Measurements from ENCODE around the gene MGST3.

Gene MGST3

DNA sequence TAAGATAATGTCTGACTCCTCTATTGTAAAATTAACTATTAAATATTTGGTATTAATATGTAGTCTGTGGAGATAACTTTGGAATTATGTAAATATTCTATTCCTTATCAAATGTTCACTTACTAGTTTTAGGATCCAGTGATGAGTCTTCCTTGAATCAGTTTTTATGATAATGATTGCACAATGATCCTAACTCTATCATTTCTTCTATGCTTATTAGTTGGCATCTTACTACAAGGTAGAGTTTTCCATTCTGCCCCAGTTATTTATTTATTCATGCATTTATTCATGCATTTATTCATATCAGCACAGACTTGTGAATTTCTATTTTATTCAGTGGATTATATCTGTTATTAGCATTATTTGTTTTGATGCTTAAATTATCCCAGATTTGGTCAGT, 7.4 kb upstream of the MGST3 start:
- no peaks in the 10 kb centered on the region for H3K9me3 ChIP-seq (ENCODE audit: low read depth, low read length)
- DNase-seq (ENCODE audit: low read depth, low spot score) = no peak
- no peak overlapping the region for H3K4me3 ChIP-seq
- no peak overlapping the region for H3K9ac ChIP-seq (ENCODE audit: insufficient read length)
- no peaks in the 10 kb centered on the region for H3K36me3 ChIP-seq (ENCODE audit: insufficient read depth, low read length)
- no peak overlapping the region for H3K27ac ChIP-seq
- TF ChIP-seq FOXP2 (optimal IDR thresholded peaks at IDR 0.05; ENCODE audit: control extremely low read depth, extremely low read length, insufficient read depth) = no peak
- no peak for TF ChIP-seq EZH2 (IDR thresholded peaks at IDR 0.05)
- TF ChIP-seq POLR2AphosphoS5 (IDR thresholded peaks at IDR 0.05; ENCODE audit: borderline replicate concordance, low read depth, low read length) = no peak

DNA sequence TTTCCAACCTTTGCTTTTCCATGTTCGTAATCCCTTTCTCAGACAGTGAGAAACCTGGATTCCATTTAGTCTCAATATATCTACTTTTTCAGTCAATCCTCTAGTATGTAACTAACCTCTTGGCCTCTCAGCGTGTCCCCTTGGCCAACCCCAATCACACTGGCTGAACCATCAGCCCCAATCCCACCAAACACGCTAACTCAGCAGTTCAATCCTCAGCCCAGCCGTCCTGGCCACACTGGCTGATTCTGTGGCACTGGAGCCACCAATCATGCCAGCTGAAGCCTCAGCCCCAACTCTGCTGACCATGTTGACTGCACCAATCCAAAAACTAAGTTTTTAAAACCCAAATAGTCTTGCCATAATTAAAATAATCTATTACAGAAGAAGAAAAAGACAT, 6.6 kb upstream of the MGST3 start:
- no peak for DNase-seq (ENCODE audit: low read depth, low spot score)
- Histone ChIP-seq H3K4me3 (no peak overlapping the region), H3K9me3 (ENCODE audit: low read depth, low read length) (no peaks in the 10 kb centered on the region), H3K9ac (ENCODE audit: insufficient read length) (no peak overlapping the region), H3K36me3 (ENCODE audit: insufficient read depth, low read length) (no peaks in the 10 kb centered on the region), H3K27ac (no peak overlapping the region)
- TF ChIP-seq EZH2 (IDR thresholded peaks at IDR 0.05) (no peak), POLR2AphosphoS5 (IDR thresholded peaks at IDR 0.05; ENCODE audit: borderline replicate concordance, low read depth, low read length) (no peak), FOXP2 (optimal IDR thresholded peaks at IDR 0.05; ENCODE audit: control extremely low read depth, extremely low read length, insufficient read depth) (no peak)

DNA sequence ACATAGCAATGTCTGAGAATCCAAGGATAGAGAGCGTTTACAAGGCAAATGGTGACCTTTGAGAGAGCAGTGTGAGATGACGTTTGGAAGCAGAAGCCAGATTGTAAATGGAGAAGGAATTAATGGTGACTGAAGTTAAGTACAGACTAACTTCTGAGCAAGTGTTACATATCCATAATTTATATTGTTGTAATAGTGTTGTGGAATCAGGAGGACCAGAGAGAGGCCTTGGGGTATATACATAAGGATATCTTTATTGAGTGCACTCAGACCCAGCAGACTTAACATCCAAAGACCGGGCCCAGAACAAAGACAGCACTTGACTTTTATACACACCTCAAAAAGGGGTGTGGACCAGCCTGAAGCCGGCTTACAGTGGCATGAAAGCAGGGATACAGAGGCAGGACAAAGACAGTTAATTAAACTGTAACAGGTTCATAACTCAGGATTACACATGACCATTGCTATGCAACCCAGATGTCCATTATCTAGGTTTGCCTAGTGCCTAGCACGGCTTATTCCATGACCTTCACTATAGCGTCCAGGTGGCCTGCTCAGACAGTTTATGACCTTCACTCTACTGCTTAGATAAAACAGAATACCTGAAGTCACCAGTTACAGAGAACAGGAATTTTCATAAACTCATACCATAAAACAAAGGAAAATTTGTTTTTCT, 2.7 kb upstream of the MGST3 start:
- no peak for DNase-seq (ENCODE audit: low read depth, low spot score)
- no peak overlapping the region for H3K9ac ChIP-seq (ENCODE audit: insufficient read length)
- H3K36me3 ChIP-seq (ENCODE audit: insufficient read depth, low read length) = no peaks in the 10 kb centered on the region
- no peak for TF ChIP-seq POLR2AphosphoS5 (IDR thresholded peaks at IDR 0.05; ENCODE audit: borderline replicate concordance, low read depth, low read length)
- TF ChIP-seq EZH2 (IDR thresholded peaks at IDR 0.05) = no peak
- no peak for TF ChIP-seq FOXP2 (optimal IDR thresholded peaks at IDR 0.05; ENCODE audit: control extremely low read depth, extremely low read length, insufficient read depth)
- H3K4me3 ChIP-seq = no peak overlapping the region
- H3K9me3 ChIP-seq (ENCODE audit: low read depth, low read length) = no peaks in the 10 kb centered on the region
- no peak overlapping the region for H3K27ac ChIP-seq

DNA sequence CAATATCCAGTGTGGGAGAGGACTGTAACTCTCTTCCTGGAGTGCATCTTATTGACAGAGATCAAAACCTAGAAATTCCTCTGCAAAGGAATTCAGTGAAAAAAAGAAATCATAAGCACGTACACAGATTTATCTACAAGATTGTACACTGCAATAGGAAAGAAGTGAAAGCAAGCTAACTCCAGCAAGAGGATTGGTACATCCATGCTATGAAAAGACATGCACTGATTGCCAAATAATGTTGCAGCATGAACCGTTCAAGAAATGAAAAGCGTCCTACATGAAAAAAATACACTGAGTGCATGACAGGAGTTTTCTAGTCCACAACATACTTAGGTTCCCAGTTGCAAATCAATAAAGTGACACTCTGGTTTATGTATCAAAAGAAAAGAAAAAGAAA, 1.9 kb upstream of the MGST3 start:
- Histone ChIP-seq H3K4me3 (no peak overlapping the region), H3K27ac (no peak overlapping the region), H3K36me3 (ENCODE audit: insufficient read depth, low read length) (no peaks in the 10 kb centered on the region), H3K9ac (ENCODE audit: insufficient read length) (no peak overlapping the region), H3K9me3 (ENCODE audit: low read depth, low read length) (no peaks in the 10 kb centered on the region)
- DNase-seq (ENCODE audit: low read depth, low spot score) = no peak
- TF ChIP-seq POLR2AphosphoS5 (IDR thresholded peaks at IDR 0.05; ENCODE audit: borderline replicate concordance, low read depth, low read length) = no peak
- TF ChIP-seq EZH2 (IDR thresholded peaks at IDR 0.05) = no peak
- TF ChIP-seq FOXP2 (optimal IDR thresholded peaks at IDR 0.05; ENCODE audit: control extremely low read depth, extremely low read length, insufficient read depth) = no peak

DNA sequence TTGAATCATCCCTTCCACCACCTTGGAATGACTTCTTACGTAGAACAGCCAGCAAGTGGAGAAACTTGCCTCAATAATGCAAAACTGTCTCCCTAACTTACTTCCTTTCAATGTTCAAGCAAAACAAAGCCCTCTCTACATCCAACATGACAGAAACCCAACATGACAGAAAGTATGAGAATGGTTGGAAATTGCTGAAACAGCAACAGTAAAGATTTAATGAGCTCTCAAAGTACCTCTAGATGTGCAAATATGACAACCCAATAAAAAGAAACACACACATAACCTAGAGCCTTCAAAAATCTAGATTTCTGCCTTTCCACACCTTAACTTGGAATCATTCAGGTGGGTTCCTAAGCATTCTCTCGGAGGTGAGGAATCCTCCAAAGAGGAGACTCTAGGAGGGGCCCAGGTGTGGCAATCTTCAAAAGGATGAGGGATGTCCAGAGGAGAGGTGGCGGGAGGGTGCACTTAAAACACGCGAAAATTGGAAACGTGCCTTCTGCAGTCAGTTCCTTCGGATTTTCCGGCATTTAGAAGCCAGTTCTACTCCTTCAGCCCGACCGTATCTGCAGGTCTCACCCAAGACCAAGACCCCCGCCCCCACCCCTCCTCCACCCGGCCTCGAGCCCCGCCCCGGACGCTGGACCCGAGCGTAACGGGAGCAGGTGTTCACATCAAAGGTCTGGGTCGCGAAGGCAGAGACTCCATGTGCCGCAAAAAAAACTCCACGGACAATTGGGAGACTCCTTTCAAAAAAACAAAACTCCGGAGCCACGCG, 996 bp upstream of the MGST3 start:
- Histone ChIP-seq H3K36me3 (ENCODE audit: insufficient read depth, low read length) (no peaks in the 10 kb centered on the region), H3K9me3 (ENCODE audit: low read depth, low read length) (no peaks in the 10 kb centered on the region), H3K27ac (peak overlapping the region; percentile 88; the same call in 1 of the 2 replicates), H3K9ac (ENCODE audit: insufficient read length) (peak overlapping the region; percentile 95), H3K4me3 (peak overlapping the region; percentile 98)
- DNase-seq (ENCODE audit: low read depth, low spot score) = no peak
- TF ChIP-seq POLR2AphosphoS5 (IDR thresholded peaks at IDR 0.05; ENCODE audit: borderline replicate concordance, low read depth, low read length) (0 out of 2 replicates have a peak, but pooled peaks have one; percentile 33), FOXP2 (optimal IDR thresholded peaks at IDR 0.05; ENCODE audit: control extremely low read depth, extremely low read length, insufficient read depth) (no peak), EZH2 (IDR thresholded peaks at IDR 0.05) (no peak)

DNA sequence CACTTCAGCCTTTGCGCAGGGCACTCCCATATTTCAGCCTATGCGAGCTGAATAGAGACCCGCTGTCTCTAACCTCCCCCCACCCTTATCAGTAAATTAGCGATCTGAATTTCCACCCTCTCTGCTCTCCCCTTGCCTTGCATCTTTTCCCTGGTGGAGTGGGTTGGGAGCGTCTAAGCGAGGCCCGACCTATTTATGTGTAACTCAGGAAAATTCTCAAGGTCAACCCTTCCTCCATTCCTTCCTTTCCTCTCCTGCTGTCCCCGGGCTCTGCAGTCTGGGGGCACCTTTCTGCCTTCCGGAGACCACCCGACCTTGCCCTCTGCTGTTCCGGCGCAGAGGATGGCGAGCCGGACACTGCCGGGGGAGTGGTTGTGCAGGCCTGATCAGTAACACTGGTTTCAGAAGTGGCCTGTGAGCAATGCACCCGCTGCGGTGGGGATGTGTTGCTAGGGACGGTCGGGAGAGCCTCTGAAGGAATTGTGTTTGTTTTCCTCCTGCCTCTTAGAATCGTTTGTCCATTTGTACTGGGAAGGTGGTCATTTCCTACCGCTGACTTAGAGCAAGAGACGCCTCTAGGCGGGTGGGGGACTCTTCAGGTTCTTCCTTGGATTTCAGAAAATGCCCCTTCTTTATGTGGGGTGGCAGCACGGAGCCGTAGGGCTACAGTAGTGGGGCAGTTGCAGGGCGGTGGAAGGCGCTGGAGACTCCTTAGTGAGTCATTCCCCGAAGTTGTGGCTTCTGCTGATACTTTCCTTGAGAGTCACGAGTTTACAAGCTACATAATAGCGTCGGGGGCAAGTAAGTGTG, 513 bp downstream of the MGST3 start:
- H3K9ac ChIP-seq (ENCODE audit: insufficient read length) = peak overlapping the region; percentile 95
- H3K27ac ChIP-seq = peak overlapping the region; percentile 84
- no peaks in the 10 kb centered on the region; the same call in 1 of the 2 replicates for H3K36me3 ChIP-seq (ENCODE audit: insufficient read depth, low read length)
- H3K4me3 ChIP-seq = peak overlapping the region; percentile 98
- no peak for DNase-seq (ENCODE audit: low read depth, low spot score)
- H3K9me3 ChIP-seq (ENCODE audit: low read depth, low read length) = no peaks in the 10 kb centered on the region
- TF ChIP-seq POLR2AphosphoS5 (IDR thresholded peaks at IDR 0.05; ENCODE audit: borderline replicate concordance, low read depth, low read length) (no peak), FOXP2 (optimal IDR thresholded peaks at IDR 0.05; ENCODE audit: control extremely low read depth, extremely low read length, insufficient read depth) (no peak), EZH2 (IDR thresholded peaks at IDR 0.05) (no peak)

DNA sequence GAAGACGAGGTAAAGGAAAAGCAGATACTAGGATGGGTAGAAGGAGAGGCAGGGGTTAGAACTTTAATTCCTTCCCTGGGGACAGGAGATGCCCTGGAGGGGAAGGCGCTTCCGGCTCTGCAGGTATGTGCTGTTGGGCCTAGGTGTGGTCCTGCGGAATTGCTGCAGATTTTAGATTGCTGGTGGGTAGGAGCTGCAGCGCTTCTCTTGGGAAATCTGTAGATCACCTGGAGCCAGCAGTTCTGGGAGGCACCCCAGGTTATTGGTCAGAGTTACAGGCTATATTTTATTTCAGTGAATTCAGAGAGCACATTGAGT, 1.1 kb downstream of the MGST3 start:
- no peaks in the 10 kb centered on the region for H3K9me3 ChIP-seq (ENCODE audit: low read depth, low read length)
- H3K4me3 ChIP-seq = peak overlapping the region; percentile 98
- no peak for TF ChIP-seq EZH2 (IDR thresholded peaks at IDR 0.05)
- no peak for TF ChIP-seq POLR2AphosphoS5 (IDR thresholded peaks at IDR 0.05; ENCODE audit: borderline replicate concordance, low read depth, low read length)
- TF ChIP-seq FOXP2 (optimal IDR thresholded peaks at IDR 0.05; ENCODE audit: control extremely low read depth, extremely low read length, insufficient read depth) = no peak
- H3K36me3 ChIP-seq (ENCODE audit: insufficient read depth, low read length) = no peaks in the 10 kb centered on the region; the same call in 1 of the 2 replicates
- H3K27ac ChIP-seq = peak overlapping the region; percentile 84
- peak overlapping the region; percentile 95 for H3K9ac ChIP-seq (ENCODE audit: insufficient read length)
- DNase-seq (ENCODE audit: low read depth, low spot score) = no peak

DNA sequence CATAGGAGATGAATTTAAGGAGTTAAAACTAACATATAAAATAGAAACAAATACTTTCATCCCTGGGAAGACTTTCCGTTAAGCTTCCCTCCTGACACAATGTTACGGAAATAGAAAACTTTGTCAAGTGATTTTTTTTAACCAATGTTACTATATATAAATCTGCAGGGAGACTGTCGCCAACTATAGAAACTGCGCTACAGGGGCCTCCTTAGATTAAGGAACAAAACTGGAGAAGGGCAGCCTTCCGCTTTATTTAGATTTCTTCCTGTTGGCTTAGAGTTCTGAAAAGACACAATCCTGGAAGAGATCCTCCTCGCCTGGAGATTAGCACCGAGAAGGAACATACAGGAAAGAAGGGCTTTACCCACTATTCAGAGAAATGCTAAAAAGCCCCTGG, 1.5 kb downstream of the MGST3 start:
- H3K9me3 ChIP-seq (ENCODE audit: low read depth, low read length) = no peaks in the 10 kb centered on the region
- TF ChIP-seq POLR2AphosphoS5 (IDR thresholded peaks at IDR 0.05; ENCODE audit: borderline replicate concordance, low read depth, low read length) = no peak
- no peak for TF ChIP-seq EZH2 (IDR thresholded peaks at IDR 0.05)
- TF ChIP-seq FOXP2 (optimal IDR thresholded peaks at IDR 0.05; ENCODE audit: control extremely low read depth, extremely low read length, insufficient read depth) = no peak
- H3K4me3 ChIP-seq = peak overlapping the region; percentile 98
- H3K36me3 ChIP-seq (ENCODE audit: insufficient read depth, low read length) = no peaks in the 10 kb centered on the region; the same call in 1 of the 2 replicates
- H3K9ac ChIP-seq (ENCODE audit: insufficient read length) = peak overlapping the region; percentile 95
- H3K27ac ChIP-seq = peak overlapping the region; percentile 84
- peak; percentile 85 for DNase-seq (ENCODE audit: low read depth, low spot score)
